HL-60/S4 treated with retinoic acid at 250 ng/mL for 4 days and 3 days (cell line): ENCODE data around the gene KCNK15.

Experiments used
- in situ Hi-C: fragments of 300-500 bp; cut with MboI; formaldehyde crosslinking; loops from 2 replicates; pipeline ENCODE4 v1.7.0; 2022; ENCODE audit warnings: low sequenced_read_pairs

KCNK15 gene

DNA sequence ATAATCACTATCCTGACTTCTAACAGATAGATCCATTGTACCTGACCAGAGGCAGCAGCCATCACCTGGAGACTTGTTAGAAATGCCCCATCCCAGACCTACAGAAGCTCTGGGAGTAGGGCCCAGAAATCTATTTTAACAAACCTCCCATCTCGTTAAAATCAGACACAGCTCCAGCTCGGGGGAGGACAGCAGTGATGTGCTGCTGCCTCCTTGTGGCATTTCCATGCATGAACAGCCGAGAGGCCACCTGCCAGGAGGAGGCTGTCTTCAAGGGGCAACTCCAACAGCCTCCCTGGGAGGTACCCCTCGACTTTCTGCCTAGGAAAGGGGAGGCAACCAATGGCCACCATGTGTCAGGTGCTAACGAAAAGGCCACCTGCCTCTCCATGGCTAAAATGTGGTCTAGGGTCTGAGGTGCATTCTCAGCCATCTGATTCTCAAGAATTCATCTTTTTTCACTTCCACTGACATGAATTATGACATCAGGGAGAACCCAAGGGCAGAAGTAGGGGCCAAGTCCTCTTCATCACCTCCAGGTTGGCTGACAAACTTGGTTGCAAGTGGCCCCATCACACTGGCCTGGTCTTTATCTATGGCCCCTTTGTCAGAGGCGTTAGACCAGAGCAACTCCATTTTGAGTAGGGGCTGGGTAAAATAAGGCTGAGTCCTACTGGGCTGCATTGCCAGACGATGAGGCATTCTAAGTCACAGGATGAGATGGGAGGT, 12.2 kb upstream of the KCNK15 start:
- in situ Hi-C loops: no loop called here

DNA sequence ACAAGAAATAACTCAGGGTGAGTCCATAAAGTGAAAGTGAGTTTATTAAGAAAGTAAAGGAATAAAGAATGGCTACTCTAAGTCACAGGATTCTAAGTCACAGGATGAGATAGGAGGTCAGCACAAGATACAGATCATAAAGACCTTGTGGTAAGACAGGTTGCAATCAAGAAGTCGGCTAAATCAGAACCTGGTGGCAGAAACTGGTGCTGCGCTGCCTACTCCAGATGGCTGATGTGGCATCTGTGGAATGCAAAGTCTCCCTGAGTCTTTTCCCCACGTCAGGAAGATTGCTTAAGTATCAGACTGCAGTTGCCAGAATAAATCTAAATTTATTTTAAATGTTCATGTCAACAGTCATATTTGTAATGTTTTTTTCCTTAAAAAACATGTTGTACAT, 10.7 kb upstream of the KCNK15 start:
- in situ Hi-C loops: no loop called here

DNA sequence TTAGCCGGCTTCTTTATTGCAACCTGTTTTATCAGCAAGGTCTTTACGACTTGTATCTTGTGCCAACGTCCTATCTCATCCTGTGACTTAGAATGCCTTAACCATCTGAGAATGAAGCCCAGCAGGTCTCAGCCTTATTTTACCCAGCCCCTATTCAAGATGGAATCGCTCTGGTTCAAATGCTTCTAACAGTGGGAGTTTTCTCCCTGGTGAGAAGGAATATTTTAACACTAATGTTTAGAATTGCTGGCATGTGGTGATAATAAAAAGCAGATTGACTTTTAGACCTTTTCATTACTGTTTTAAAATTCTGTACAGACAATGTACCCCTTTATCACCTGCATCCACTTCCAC, 9.9 kb upstream of the KCNK15 start:
- in situ Hi-C loops: no loop called here

DNA sequence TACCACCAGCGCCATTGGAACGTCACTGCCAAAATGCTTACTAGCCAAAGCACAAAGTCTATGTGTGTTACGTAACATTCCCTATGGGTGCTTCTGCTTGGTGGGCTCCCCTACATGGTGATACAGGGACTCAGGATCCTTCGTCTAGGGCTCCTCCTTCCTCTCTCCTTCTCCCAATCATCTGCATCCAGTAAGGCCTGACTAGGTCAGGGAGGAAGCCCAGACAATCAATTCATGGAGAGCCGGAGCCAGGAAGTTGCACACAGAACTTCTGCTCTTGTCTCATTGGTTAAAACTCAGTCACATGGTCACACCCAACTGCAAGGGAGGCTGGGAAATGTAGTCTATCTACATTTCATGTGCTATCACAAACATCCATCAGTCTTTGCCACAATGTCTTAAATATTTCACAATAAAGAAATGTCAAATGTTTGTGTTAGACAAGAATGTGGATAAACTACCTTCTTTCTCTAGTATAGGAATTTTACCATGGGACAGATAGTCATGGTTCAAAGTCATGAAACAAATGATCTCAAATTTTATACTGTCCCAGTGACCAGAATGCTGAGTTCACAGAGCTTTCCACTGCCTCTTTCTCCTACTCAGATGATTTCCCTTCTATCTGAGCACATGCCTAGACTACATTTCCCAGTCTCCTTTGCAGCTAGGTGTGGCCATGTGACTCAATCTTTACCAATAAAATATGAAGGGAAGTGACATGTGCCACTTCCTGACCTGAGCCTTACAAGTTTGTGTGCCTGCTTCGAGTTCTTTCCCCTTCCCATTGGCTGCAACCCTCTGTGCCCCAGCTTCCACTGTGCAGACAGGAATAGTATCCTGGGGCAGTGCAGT, 9.3 kb upstream of the KCNK15 start:
- in situ Hi-C loops: no loop called here

DNA sequence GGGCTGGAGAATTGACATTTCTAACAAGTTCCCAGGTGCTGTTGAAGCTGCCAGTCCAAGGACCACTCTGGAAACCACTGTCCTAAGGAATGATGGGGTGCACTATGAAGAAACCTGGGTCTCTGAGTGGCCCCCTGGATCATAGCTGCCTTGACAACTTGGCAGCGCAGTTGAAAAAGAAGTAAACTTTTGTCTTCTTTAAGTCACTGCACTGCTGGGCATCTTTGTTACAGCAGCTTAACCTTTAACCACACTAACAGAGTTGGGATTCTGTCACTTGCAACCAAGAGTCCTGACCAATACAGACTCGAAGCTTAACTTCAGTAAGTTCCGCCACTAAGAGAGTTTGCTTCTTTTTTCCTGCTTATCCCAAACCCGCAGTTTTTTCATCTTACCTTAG, 8.5 kb upstream of the KCNK15 start:
- in situ Hi-C loops: no loop called here

DNA sequence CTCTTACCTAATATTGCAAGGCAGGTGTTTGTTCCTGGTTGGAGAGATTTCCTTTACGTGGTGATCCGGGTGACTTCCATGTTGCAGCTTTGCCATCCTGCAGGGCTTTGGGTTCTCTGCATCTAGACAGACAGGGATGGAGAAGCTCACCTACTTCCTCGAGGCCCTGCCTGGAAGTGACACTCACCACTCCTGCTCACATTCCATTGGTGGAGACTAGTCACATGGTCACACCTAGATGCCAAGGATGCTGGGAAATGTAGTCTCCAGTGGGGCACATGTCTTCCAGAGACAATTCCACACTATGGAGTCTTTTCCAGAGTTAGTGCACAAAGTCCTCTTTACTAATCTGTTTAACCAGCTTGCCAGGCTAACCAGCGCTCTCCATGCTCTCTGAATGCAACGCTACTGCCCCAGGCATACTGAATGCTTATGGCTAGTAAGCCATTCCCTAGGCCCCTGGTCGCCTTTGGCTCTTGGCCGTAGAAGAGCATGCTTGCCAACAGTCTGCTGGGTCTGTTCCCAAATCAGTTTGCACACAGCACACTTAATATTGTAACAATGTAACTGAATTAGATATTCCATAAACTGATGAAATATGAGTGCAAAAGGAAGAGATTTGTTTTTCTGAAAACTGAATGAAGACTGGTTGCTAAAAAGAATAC, 6.7 kb upstream of the KCNK15 start:
- in situ Hi-C loops: no loop called here

DNA sequence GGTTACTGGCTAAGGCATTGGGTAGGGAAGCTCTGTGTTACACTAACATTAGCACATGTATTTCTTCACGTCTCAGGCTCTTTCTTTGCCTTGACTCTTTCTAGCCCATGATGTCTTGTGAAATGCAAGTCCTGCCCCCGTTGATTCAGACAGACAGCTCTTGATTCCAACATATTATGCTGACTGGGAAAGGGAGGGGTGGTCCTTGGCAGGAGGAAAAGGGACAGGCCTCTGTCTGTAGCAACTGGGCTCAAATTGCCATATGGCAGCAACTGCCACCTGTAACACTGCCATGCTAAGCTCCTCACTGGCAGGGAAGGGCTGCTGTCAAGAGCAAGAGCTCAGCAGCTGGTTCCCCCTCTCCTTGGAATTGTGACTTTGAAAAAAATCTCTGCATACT, 5.7 kb upstream of the KCNK15 start:
- in situ Hi-C loops: no loop called here

DNA sequence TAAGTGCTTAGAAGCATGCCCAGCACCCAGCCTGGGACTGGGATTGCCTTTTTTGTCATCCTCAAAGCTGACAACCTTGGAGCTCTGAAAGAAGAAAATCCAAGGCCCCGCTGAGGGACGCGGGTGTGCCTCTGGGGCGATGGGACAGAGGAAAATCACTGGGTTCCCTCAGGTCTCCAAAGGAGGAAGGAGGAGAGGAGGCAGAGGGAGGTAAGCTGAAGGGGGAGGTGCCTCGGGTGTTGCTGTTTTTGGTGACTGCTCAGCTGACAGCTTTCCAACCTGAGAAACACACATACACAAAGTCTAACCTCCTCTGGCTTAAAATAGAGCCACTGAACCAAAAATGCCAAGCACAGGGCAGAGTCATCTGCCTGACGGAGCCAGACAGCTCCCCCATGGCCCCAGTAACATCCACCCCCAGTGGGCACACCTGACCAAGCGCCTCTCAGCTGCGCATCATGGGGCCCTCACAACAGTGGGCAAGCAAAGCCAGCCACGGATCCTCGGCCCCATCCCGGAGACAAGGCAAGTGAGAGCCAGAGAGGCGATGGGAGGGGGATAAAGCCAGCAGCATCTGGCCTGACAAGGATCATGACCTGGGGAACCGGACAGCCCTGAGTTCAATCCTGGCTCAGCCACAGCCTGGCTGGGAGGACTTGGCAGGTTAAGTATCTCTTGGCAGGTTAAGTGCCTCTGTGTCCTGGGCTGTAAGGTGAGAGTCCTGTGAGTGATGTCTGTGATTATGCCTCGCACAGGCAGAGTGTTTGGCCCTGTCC, 3.2 kb upstream of the KCNK15 start:
- in situ Hi-C loops: no loop called here

DNA sequence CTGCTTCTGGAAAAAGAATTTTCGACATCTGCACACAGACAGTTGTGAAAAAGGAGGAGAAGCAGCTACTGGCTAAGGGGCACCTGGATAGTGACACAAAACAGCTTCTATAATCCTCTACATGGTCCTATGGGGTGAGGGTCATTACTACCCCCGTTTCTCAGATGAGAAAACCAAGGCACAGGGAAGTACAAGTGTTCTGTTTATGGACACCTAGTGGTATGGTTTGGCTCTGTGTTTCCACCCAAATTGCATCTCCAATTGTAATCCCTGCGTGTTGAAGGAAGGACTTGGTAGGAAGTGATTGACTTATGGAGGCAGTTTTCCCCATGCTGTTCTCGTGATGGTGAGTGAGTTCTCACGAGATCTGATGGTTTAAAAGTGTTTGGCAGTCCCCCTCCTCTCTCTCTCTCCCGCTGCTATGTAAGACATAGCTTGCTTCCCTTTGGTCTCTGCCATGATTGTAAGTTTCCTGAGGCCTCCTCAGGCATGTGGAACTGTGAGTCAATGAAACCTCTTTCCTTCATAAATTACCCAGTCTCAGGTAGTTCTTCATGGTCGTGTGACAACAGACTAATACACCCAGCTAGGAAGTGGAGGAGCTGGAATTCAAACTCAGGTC, 2.5 kb upstream of the KCNK15 start:
- in situ Hi-C loops: no loop called here

DNA sequence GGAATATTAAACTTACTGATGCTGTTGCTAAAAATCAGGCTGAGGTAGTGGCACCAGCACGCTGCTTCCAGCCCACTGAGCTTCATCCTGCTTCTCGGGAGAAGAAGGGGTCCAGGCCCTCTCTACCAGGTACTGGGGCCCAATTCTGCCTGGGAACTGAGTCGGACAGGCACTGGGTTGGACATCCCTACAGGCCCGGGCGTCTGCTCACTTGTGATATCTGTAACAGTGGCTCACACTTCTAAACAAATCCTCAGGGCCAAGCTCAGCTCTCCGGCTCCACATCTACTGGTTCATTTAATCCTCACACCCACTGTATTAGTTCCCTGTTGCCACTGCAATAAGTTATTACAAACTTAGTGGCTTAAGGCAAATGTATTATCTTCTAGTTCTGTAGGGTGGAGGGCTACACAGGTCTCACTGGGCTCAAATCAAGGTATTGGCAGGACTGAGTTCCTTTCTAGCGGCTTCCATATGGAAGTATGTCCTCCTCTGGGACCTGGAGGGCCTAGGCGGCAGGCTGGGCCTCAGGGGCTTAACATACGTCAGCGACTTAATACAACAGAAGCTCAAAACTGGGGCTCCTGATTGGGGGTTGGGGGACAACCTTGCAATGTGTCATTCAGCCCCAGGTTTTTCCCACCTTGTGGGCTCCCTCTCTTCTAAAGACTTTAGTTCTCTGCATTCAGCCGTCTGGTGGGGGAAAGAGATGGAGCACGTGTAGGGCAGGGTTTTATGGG, 1.6 kb upstream of the KCNK15 start:
- in situ Hi-C loops: no loop called here

DNA sequence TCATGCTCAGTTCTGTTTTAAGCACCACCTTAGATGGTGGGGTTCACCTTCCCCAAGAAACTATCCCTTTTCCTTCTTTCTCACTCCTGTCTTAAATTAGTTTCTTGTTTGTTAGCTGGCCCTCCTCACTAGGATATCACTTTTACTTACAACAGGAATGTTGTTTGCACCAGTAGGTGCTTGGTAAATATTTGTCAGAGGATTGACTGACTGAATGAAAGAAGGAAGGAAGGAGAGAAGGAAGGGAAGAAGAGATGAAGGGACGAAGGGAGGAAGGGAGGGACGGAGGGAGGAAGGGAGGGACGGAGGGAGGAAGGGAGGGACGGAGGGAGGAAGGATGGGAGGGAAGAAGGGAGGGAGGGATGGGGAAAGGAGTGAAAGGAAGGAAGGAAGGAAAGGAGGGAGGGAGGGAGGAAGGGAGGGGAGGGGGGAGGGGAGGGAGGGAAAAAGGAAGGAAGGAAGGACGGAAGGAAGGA, 505 bp upstream of the KCNK15 start:
- in situ Hi-C loops: no loop called here

DNA sequence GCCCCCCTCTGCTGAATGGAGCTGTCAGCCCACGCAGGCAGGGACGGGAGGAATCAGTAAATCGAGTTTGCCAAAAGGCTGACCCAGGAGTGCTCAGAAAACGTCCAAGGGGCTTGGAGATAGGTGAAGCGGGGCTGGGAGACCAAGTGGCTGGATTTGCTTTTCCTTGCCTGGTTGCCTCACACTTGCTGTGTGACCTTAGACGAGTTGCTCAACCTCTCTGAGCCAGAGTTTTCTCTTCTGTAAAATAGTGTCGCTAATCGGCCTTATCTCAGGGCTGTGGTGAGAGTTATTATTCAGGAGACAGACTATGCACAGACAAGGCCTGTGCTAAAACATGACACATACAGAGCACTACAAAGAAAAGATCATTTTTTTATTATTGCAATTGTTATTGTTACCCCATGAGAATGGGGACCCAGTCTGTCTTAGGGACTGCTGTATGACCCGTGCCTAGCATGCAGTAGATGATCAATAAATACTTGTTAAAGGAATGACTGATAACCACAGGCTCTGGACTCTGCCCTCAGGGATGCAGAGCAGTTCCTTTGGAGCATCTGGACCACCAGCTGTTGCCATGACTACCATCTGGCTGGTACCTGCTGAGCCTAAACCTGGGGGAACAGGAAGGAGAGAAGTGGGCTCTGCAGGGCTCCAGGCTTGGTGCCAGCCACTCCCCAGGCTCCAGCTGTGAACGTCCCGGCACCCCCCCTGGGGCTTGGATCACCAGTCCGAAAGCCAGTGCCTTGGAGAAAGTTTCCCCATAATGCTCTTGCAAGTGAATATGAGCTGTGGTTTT, 901 bp downstream of the KCNK15 start:
- in situ Hi-C loops: no loop called here

DNA sequence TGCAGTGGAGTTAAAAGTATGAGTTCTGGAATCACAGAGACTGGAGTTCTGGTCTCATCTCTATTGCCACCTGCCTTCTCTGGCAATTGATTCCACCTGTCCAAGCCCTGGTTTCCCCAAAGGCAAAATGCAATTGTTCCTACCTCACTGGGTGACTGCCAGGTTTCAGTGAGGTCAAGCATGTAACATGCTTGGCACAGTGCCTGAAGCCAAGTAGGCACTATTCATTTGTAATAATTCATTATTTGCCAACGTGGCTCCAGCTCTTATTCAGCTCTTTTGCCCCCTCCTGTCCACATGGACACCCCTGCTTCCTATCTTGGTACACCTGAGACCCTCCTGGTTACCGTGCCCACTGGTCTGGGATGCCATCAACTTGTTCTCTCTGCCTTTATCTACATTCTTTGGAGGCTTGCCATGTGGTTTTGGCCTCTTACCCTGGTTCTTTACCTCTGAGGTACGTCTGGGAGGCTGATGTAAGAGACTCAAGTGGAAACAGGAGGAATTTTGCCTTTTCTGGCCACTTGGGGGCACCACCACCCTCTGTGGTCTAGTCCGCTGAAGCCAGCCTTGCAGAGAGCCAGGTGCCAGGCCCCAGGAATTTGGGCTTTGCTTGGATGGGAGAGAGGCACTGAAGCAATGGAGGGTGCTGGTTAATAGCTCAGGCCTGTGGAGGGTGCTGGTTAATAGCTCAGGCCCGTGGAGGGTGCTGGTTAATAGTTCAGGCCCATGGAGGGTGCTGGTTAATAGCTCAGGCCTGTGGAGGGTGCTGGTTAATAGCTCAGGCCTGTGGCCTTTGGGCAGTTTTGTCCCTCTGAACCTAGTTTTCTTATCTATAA, 1.7 kb downstream of the KCNK15 start:
- in situ Hi-C loops: no loop called here

DNA sequence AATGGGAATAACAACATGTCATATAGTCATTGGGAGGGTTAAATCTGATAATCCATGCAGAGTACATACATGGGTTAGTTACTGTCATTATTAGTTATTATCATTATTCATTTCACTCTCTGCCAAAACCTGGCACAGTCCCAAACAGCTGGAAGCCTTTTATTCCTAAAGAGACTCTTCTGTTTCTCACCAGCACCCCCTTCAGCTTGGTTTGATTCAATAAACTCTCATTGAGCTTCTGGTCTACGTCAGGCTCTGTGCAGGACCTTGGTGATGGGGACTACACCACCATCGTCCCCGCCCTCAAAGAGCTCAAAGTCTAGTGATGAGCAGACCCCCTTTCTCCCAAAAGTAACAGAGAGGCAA, 2.3 kb downstream of the KCNK15 start:
- in situ Hi-C loops: no loop called here

DNA sequence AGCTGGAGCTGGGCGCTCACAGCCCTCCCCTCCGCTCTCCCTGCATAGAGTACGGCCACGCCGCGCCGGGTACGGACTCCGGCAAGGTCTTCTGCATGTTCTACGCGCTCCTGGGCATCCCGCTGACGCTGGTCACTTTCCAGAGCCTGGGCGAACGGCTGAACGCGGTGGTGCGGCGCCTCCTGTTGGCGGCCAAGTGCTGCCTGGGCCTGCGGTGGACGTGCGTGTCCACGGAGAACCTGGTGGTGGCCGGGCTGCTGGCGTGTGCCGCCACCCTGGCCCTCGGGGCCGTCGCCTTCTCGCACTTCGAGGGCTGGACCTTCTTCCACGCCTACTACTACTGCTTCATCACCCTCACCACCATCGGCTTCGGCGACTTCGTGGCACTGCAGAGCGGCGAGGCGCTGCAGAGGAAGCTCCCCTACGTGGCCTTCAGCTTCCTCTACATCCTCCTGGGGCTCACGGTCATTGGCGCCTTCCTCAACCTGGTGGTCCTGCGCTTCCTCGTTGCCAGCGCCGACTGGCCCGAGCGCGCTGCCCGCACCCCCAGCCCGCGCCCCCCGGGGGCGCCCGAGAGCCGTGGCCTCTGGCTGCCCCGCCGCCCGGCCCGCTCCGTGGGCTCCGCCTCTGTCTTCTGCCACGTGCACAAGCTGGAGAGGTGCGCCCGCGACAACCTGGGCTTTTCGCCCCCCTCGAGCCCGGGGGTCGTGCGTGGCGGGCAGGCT, 4.6 kb downstream of the KCNK15 start:
- in situ Hi-C loops: no loop called here

DNA sequence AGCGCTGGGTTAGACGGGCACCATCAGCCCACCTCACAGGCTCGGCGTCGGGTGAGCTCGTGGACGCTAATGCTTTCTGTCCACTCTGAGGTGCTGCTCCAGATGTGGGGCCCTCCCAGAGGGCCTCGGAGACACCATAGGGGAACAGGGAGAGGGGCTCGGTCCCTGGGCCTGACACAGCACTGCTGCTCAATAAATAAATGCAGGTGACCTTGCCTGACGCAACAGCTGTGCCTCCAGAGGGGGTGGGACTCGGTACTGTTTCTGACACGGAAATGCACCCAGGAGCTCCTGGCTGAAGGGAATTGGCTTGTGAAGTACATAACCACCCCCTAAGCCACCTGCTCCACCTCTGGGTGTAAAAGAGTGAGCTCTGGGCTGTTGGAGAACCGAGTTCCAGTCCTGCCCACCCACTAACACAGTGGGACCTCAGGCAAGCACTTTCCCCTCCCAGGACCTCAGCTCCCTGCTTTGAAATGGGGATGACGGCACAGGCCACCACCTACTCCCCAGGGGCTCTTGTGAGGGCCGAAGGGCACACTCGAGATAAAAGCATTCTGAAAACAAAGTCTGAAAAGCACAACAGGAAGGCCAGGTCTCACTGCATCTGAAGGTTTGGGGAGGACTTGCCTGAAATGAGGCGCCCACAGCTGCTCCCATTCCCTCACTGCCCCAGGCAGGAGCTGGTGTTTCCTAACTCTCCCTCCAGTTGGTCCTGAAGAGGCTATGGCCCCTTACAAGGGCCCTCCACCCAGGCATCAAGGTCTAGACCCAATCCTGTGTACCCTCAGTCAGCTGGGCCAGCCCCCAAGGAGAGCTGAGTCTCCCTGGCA, 6.7 kb downstream of the KCNK15 start:
- in situ Hi-C loops: no loop called here

DNA sequence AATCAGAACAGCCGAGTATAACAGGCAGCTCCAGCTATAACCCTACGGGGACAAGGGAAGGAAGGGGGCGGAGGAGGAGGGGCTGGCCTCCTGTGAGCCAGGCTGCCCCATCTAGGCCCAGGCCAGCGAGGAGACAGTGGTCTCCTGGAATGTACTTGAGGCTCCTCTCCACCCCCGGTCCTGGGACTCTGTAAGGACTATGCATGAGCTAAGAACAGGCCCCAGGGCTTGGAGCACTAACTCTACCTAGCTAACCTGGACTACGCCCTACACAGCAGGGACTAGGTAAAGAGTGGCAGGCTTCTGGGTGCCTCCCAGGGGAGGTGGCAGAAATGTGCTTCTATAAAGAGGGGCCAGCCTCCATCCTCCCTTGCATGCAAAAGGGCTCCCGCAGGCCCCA, 8.9 kb downstream of the KCNK15 start:
- in situ Hi-C loops: no loop called here
